Naive thymus-derived CD4-positive, alpha-beta T cell (primary cell): ENCODE results near the gene CDK6. TPM values are rescaled to one million over a fixed set of nuclear protein-coding genes. Genes with fewer than 3 reads are reported as not detected.
A peak's percentile ranks its signal among the peaks of the same experiment; 100 is the strongest.

Experiments
- ATAC-seq: fragments of 150-1000 bp; cut with Tn5 transposase; 2 replicates; pipeline ENCODE4 v1.10.0; 2021; ENCODE audit warnings: mild to moderate bottlenecking, moderate library complexity
- CTCF ChIA-PET: fragments of 350-600 bp; sonication (Branson Sonifier 250); formaldehyde crosslinking; loops from one replicate; lab custom pipeline; 2021; ENCODE audit warnings: antibody characterized with exemption; lab: Charles Lee
- POLR2A ChIA-PET: fragments of 350-600 bp; sonication (Branson Sonifier 250); formaldehyde crosslinking; loops from one replicate; lab custom pipeline; 2021; ENCODE audit warnings: antibody characterized with exemption, inconsistent platforms; lab: Charles Lee
- DNase-seq, 9 donors: peaks; one replicate each; pipeline versions ENCODE4 v3.0.0 to v3.0.0-alpha.2; 2020 to 2022; ENCODE audit warnings: mixed read lengths in 1 of 9
- H3K27ac ChIP-seq: one replicate; pipeline ENCODE4 v1.7.0; 2013; ENCODE audit warnings: mild to moderate bottlenecking, low read depth, low read length, moderate library complexity
- H3K27me3 ChIP-seq, 2 donors: one replicate each; pipeline ENCODE4 v1.7.0; 2013; ENCODE audit warnings: low read length in 2 of 2, mild to moderate bottlenecking in 2 of 2, moderate library complexity in 2 of 2; ENCODE audit not compliant: control insufficient read depth in 2 of 2, insufficient read depth in 2 of 2
- H3K36me3 ChIP-seq, 3 experiments: 1 replicate in 2 of 3; 2 replicates in 1 of 3; pipeline ENCODE4 v1.7.0; 2013; ENCODE audit warnings: low read length in 3 of 3, mild to moderate bottlenecking in 3 of 3, moderate library complexity in 1 of 3; ENCODE audit not compliant: insufficient read depth in 3 of 3, control insufficient read depth in 2 of 3
- H3K4me1 ChIP-seq, 2 donors: one replicate each; pipeline ENCODE4 v1.7.0; 2013; ENCODE audit warnings: low read length in 2 of 2, mild to moderate bottlenecking in 2 of 2, moderate library complexity in 1 of 2; ENCODE audit not compliant: control insufficient read depth in 2 of 2, insufficient read depth in 2 of 2
- H3K4me3 ChIP-seq: 2 replicates; pipeline ENCODE4 v1.7.0; 2013; ENCODE audit warnings: mild to moderate bottlenecking, low read length
- H3K9me3 ChIP-seq, 3 experiments: 1 replicate in 2 of 3; 2 replicates in 1 of 3; pipeline ENCODE4 v1.7.0; 2013; ENCODE audit warnings: low read length in 3 of 3; ENCODE audit not compliant: control insufficient read depth in 2 of 3
- H3K27ac Mint-ChIP-seq, 9 donors: one replicate each; pipeline ENCODE4 v1.8.0; 2020 to 2022; ENCODE audit warnings: mixed read lengths in 9 of 9, mild to moderate bottlenecking in 8 of 9, moderate library complexity in 5 of 9, inconsistent platforms in 2 of 9
- H3K27me3 Mint-ChIP-seq, 5 donors: one replicate each; pipeline ENCODE4 v1.8.0; 2021 to 2022; ENCODE audit warnings: mixed read lengths in 5 of 5, mild to moderate bottlenecking in 1 of 5
- H3K36me3 Mint-ChIP-seq, 5 donors: one replicate each; pipeline ENCODE4 v1.8.0; 2020 to 2022; ENCODE audit warnings: mixed read lengths in 5 of 5, mild to moderate bottlenecking in 3 of 5, inconsistent platforms in 1 of 5
- H3K4me1 Mint-ChIP-seq, 7 donors: one replicate each; pipeline ENCODE4 v1.8.0; 2020 to 2022; ENCODE audit warnings: mixed read lengths in 7 of 7, mild to moderate bottlenecking in 3 of 7, inconsistent platforms in 1 of 7
- H3K4me3 Mint-ChIP-seq, 10 donors: one replicate each; pipeline ENCODE4 v1.8.0; 2020 to 2022; ENCODE audit warnings: mild to moderate bottlenecking in 10 of 10, mixed read lengths in 10 of 10, moderate library complexity in 6 of 10, inconsistent platforms in 2 of 10
- H3K9me3 Mint-ChIP-seq, 11 donors: one replicate each; pipeline ENCODE4 v1.8.0; 2020 to 2022; ENCODE audit warnings: mixed read lengths in 11 of 11, mild to moderate bottlenecking in 4 of 11, inconsistent platforms in 1 of 11, moderate library complexity in 1 of 11
- intact Hi-C, 2 donors: fragments of 100-400 bp; cut with micrococcal nuclease; formaldehyde crosslinking; loops; one replicate each; pipeline ENCODE4 v1.15.1; 2023
- polyA plus RNA-seq, 2 donors: library from polyadenylated mRNA; unstranded; fragments of 300-500 nt; fragmentation: Illumina TruSeq; gene quantifications; one replicate each; pipeline ENCODE4 v1.2.3, GENCODE V29; 2021
- total RNA-seq, 6 experiments: library from RNA in 5 of 6; stranded (reverse) in 5 of 6; gene quantifications; 1 replicate in 5 of 6; 2 replicates in 1 of 6; pipeline ENCODE4 v1.2.3 and lab custom pipeline; 2021 to 2026

CDK6 gene
- total and polyA plus RNA-seq, 7 experiments from 2014 or later, result 15.8 to 156 (median 36.8) TPM

DNA sequence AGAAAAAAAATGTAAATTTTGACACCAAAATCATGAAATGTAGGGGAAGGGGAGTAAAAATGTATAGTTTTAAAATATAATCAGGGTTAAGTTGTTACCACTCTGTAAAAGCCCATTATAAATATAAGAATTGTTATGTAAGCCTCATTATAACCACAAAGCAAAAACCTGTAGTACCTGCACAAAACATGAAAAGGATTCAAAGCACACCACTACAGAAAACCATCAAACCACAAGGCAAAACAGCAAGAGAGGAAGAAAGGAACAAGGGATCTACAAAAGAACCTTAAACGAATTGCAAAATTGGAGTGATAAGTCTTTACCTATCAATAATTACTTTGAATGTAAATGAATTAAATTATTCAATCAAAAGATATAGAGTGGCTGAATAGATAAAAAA, 41.0 kb upstream of the CDK6 start:
- Histone ChIP-seq H3K9me3 (peaks cover 0 to 3% (median 0%) of the 10 kb centered on the region in 3 experiments), H3K4me1 (peaks cover 0 to 9% of the 10 kb centered on the region in 2 donors), H3K36me3 (no peaks in the 10 kb centered on the region), H3K4me3 (no peak overlapping the region), H3K27me3 (no peaks in the 10 kb centered on the region), H3K27ac (no peak overlapping the region)
- peaks cover 3 to 14% (median 10%) of the 10 kb centered on the region in 11 donors for H3K9me3 Mint-ChIP-seq
- peak overlapping the region in 4 of 10 donors; percentile 2 to 31 (median 16) for H3K4me3 Mint-ChIP-seq
- intact Hi-C loops, result no loop called here
- ChIA-PET POLR2A (no interaction called here), CTCF (no interaction called here)
- ATAC-seq (no peak), DNase-seq (peak in 6 of 9 donors; percentile 10 to 43 (median 28))
- peaks cover 0 to 10% (median 0%) of the 10 kb centered on the region in 5 donors for H3K36me3 Mint-ChIP-seq
- H3K27ac Mint-ChIP-seq, result peak overlapping the region in 1 of 9 donors; percentile 26
- peaks cover 0 to 4% (median 0%) of the 10 kb centered on the region in 5 donors for H3K27me3 Mint-ChIP-seq
- H3K4me1 Mint-ChIP-seq, result peaks cover 8 to 41% (median 25%) of the 10 kb centered on the region in 7 donors

DNA sequence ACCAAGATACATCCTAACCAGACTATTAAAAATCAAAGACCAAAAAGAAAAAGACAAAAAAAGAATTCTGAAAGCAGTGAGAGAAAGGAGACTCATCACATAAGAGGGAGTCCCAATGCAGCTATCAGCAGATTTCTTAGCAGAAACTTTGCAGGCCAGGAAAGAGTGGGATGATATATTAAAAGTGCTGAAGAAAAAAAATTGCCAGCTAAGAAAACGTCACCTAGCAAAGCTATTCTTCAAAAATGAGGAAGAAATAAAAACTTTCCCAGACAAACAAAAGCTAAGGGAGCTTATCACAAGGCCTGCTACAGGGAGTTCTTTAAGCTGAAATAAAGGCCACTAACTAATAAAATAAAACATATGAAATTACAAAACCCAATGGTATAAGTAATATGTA, 40.5 kb upstream of the CDK6 start:
- Mint-ChIP-seq H3K36me3 (peaks cover 0 to 6% (median 0%) of the 10 kb centered on the region in 5 donors), H3K9me3 (peaks cover 3 to 9% (median 5%) of the 10 kb centered on the region in 11 donors), H3K4me1 (peaks cover 8 to 41% (median 25%) of the 10 kb centered on the region in 7 donors), H3K4me3 (peak overlapping the region in 1 of 10 donors; percentile 31), H3K27me3 (peaks cover 0 to 4% (median 0%) of the 10 kb centered on the region in 5 donors), H3K27ac (peak overlapping the region in 1 of 9 donors; percentile 43)
- ATAC-seq (no peak), DNase-seq (no peak)
- Histone ChIP-seq H3K27ac (no peak overlapping the region), H3K4me3 (no peak overlapping the region), H3K36me3 (no peaks in the 10 kb centered on the region), H3K9me3 (no peaks in the 10 kb centered on the region), H3K27me3 (no peaks in the 10 kb centered on the region), H3K4me1 (peaks cover 0 to 9% of the 10 kb centered on the region in 2 donors)
- ChIA-PET CTCF (no interaction called here), POLR2A (no interaction called here)
- intact Hi-C loops, result no loop called here

DNA sequence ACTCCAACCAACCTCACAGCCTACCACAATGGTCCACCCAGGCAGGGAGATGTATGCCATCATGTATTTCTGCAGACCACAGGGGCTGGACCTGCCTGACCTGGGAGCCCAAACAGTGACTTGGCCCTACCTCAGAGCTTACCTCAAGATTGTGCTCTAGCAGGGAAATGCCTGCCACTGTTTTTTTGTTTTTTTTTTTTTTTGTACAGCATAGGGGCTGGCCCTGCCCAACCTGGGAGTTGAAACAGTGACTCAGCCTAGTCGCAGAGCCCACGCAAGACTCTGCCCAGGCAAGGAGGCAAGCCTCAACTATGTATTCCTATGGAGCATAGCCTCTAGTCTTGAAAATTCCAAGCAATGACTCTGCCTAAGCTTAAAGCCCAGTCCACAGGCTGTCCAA, 39.3 kb upstream of the CDK6 start:
- no peak for DNase-seq
- Mint-ChIP-seq H3K27me3 (peaks cover 0 to 5% (median 4%) of the 10 kb centered on the region in 5 donors), H3K27ac (no peak overlapping the region), H3K36me3 (peaks cover 0 to 4% (median 2%) of the 10 kb centered on the region in 5 donors), H3K4me1 (peaks cover 5 to 33% (median 18%) of the 10 kb centered on the region in 7 donors), H3K4me3 (no peak overlapping the region), H3K9me3 (peaks cover 0 to 5% (median 0%) of the 10 kb centered on the region in 11 donors)
- Histone ChIP-seq H3K4me3 (no peak overlapping the region), H3K4me1 (peaks cover 0 to 9% of the 10 kb centered on the region in 2 donors), H3K9me3 (no peaks in the 10 kb centered on the region), H3K27ac (no peak overlapping the region), H3K36me3 (no peaks in the 10 kb centered on the region), H3K27me3 (no peaks in the 10 kb centered on the region)
- POLR2A ChIA-PET, result no interaction called here
- intact Hi-C loops, result no loop called here
- CTCF ChIA-PET, result interaction anchor here (0.5 kb wide), 1 partner anchor 446 kb away, joined by 3 read pairs; no protein-coding TSS in a partner anchor
- no peak for ATAC-seq

DNA sequence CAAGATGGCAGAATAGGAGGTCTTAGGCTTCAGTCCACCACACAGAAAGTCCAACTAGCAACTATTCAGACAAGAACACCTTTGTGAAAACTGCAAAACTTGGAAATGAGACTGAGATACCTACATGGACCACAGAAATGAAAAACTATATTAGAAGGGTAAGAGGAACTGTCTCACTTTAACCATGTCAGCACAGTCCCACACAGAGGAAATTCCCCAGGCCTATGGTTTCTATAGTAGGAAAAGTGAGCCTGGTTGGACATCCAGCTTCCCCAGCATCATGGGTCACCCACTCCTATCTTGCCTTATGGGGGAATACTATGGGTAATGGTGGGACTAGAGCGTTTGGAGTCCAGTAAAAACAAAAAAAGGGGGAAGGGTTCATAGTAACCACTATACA, 38.8 kb upstream of the CDK6 start:
- H3K4me3 ChIP-seq, result no peak overlapping the region
- ATAC-seq (no peak), DNase-seq (no peak)
- ChIA-PET POLR2A (no interaction called here), CTCF (no interaction called here)
- peaks cover 5 to 33% (median 18%) of the 10 kb centered on the region in 7 donors for H3K4me1 Mint-ChIP-seq
- H3K36me3 ChIP-seq, result no peaks in the 10 kb centered on the region
- H3K27ac Mint-ChIP-seq, result no peak overlapping the region
- intact Hi-C loops, result no loop called here
- H3K27me3 Mint-ChIP-seq, result peaks cover 0 to 7% (median 6%) of the 10 kb centered on the region in 5 donors
- peaks cover 0 to 4% (median 3%) of the 10 kb centered on the region in 5 donors for H3K36me3 Mint-ChIP-seq
- H3K4me3 Mint-ChIP-seq, result no peak overlapping the region
- peaks cover 0 to 7% (median 0%) of the 10 kb centered on the region in 11 donors for H3K9me3 Mint-ChIP-seq
- H3K9me3 ChIP-seq, result no peaks in the 10 kb centered on the region
- H3K4me1 ChIP-seq, result peaks cover 0 to 9% of the 10 kb centered on the region in 2 donors
- no peak overlapping the region for H3K27ac ChIP-seq
- no peaks in the 10 kb centered on the region for H3K27me3 ChIP-seq

DNA sequence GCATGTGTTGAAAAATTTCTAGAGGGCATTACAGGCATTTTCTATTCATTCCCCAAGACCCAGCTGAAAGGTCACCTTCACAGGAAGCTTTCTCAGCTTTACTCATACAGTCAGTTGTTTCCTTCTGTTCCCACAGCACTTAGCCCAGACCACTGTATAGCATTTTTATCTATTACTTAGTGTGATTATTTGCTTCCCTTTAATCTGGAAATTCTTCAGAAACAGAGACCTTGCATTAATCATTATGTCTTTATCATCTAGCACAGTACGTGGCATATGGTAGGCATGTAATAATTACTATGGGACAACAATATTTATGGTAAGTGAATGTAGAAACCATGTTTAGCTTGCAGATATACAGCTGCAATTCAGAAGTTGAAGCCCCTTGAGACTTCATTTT, 38.2 kb upstream of the CDK6 start:
- Mint-ChIP-seq H3K9me3 (peaks cover 0 to 11% (median 4%) of the 10 kb centered on the region in 11 donors), H3K36me3 (peaks cover 3 to 8% (median 4%) of the 10 kb centered on the region in 5 donors), H3K27me3 (peaks cover 0 to 10% (median 6%) of the 10 kb centered on the region in 5 donors), H3K27ac (no peak overlapping the region), H3K4me1 (peaks cover 3 to 28% (median 18%) of the 10 kb centered on the region in 7 donors), H3K4me3 (no peak overlapping the region)
- Histone ChIP-seq H3K4me3 (no peak overlapping the region), H3K9me3 (no peaks in the 10 kb centered on the region), H3K36me3 (no peaks in the 10 kb centered on the region), H3K4me1 (peaks cover 0 to 9% of the 10 kb centered on the region in 2 donors), H3K27me3 (no peaks in the 10 kb centered on the region), H3K27ac (no peak overlapping the region)
- ATAC-seq (no peak), DNase-seq (no peak)
- ChIA-PET CTCF (no interaction called here), POLR2A (no interaction called here)
- intact Hi-C loops, result no loop called here

DNA sequence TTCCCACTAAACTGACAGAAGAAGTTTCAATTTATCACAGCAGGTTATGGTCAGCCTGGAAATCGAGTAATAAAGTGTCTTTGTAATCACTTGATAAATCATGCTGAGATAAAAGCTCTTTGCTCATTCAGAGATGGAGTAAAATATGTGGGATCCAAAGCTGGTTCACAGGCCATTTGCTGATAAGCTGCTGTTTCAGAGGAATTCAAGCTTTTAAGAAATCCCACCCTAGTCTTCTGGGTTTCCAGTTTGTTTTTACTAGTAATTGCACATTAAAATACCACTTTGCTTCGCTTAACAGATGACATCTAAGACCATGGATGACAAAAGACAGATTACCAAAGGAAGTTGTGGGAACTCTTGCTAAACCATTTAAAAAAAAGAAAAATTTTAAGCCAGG, 37.4 kb upstream of the CDK6 start:
- Mint-ChIP-seq H3K27ac (no peak overlapping the region), H3K4me3 (no peak overlapping the region), H3K36me3 (peaks cover 5 to 16% (median 12%) of the 10 kb centered on the region in 5 donors), H3K4me1 (peaks cover 3 to 28% (median 18%) of the 10 kb centered on the region in 7 donors), H3K9me3 (peaks cover 0 to 19% (median 10%) of the 10 kb centered on the region in 11 donors), H3K27me3 (peaks cover 0 to 13% (median 6%) of the 10 kb centered on the region in 5 donors)
- intact Hi-C loops, result no loop called here
- ChIA-PET CTCF (interaction anchor here (0.7 kb wide), 1 partner anchor 248 kb away, joined by 3 read pairs; no protein-coding TSS in a partner anchor), POLR2A (no interaction called here)
- Histone ChIP-seq H3K4me1 (peaks cover 0 to 9% of the 10 kb centered on the region in 2 donors), H3K36me3 (no peaks in the 10 kb centered on the region), H3K27ac (no peak overlapping the region), H3K27me3 (no peaks in the 10 kb centered on the region), H3K4me3 (no peak overlapping the region), H3K9me3 (peaks cover 0 to 3% (median 0%) of the 10 kb centered on the region in 3 experiments)
- ATAC-seq (no peak), DNase-seq (no peak)

DNA sequence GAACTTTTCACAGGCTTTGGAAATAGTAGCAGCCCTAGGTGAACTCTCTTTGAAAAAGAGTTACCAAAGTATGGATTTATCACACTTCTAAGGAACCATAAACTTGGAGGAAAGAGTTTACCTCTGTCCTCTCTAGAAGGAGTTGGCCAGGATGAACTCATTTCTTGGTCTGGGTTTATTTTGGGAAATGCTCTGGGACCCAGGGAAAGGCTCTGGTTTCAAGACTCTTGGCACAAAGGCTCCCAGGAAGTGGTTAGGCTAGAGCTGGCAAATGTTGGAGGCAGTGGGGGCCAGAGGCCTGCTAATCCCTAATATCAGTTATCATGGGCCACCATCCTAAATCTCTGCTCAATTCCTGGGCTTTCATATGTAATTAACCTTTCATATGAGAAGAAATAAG, 36.3 kb upstream of the CDK6 start:
- Mint-ChIP-seq H3K4me1 (peaks cover 5 to 27% (median 17%) of the 10 kb centered on the region in 7 donors), H3K27me3 (peaks cover 0 to 21% (median 6%) of the 10 kb centered on the region in 5 donors), H3K4me3 (no peak overlapping the region), H3K27ac (no peak overlapping the region), H3K9me3 (peaks cover 2 to 24% (median 14%) of the 10 kb centered on the region in 11 donors), H3K36me3 (peaks cover 11 to 23% (median 13%) of the 10 kb centered on the region in 5 donors)
- peaks cover 0 to 11% (median 5%) of the 10 kb centered on the region in 3 experiments for H3K9me3 ChIP-seq
- ATAC-seq, result no peak
- H3K27me3 ChIP-seq, result no peaks in the 10 kb centered on the region
- H3K36me3 ChIP-seq, result no peaks in the 10 kb centered on the region
- ChIA-PET POLR2A (no interaction called here), CTCF (no interaction called here)
- H3K4me3 ChIP-seq, result no peak overlapping the region
- DNase-seq, result no peak
- intact Hi-C loops, result no loop called here
- H3K4me1 ChIP-seq, result peaks cover 0 to 9% of the 10 kb centered on the region in 2 donors
- H3K27ac ChIP-seq, result no peak overlapping the region
